K562 (cell line): ENCODE results near the gene GPR68.

Experiments used
- ARID2 ChIP-seq: fragments of 450-650 bp; IDR thresholded peaks from 2 replicates; pipeline ENCODE4 v1.6.1; 2017; ENCODE audit warnings: antibody characterized with exemption, mild to moderate bottlenecking
- EZH2 ChIP-seq: IDR thresholded peaks from 2 replicates; pipeline ENCODE4 v1.6.1; 2012; ENCODE audit warnings: low read depth, mild to moderate bottlenecking, inconsistent platforms, low read length, borderline replicate concordance
- KLF16 ChIP-seq: IDR thresholded peaks from 2 replicates; pipeline ENCODE4 v1.6.1; 2016; ENCODE audit warnings: antibody characterized with exemption
- MAFK ChIP-seq: IDR thresholded peaks from 2 replicates; pipeline ENCODE4 v1.6.1; 2011; ENCODE audit warnings: low read length, improper control_type of control experiment
- SMC3 ChIP-seq: conservative IDR thresholded peaks from 2 replicates; pipeline ENCODE4 v1.6.1; 2011; ENCODE audit warnings: low read depth, low read length, improper control_type of control experiment; ENCODE audit not compliant: insufficient read depth
- SPI1 ChIP-seq: IDR thresholded peaks from 2 replicates; pipeline ENCODE4 v1.6.1; 2011; ENCODE audit warnings: low read depth, low read length, control low read depth, borderline replicate concordance
- TAF7 ChIP-seq: fragments of 450-650 bp; IDR thresholded peaks from 2 replicates; pipeline ENCODE4 v1.6.1; 2016; ENCODE audit warnings: missing genetic modification characterization, missing compliant biosample characterization
- ZFP36 ChIP-seq: fragments of 150-350 bp; IDR thresholded peaks from 2 replicates; pipeline ENCODE4 v1.6.1; 2018; ENCODE audit warnings: low read length, low read depth; ENCODE audit not compliant: partially characterized antibody
- ZNF134 ChIP-seq: fragments of 250-450 bp; sonication (Bioruptor Pico); conservative IDR thresholded peaks from 2 replicates; pipeline ENCODE4 v1.4.0; 2020
- TF ChIP-seq, protein P1 (sequence below), 3 experiments: IDR thresholded peaks in 2 of 3; conservative IDR thresholded peaks in 1 of 3; 2 replicates each; pipeline ENCODE4 v1.5.1; 2011 to 2012; ENCODE audit warnings: low read length in 3 of 3, mild to moderate bottlenecking in 3 of 3, control low read depth in 2 of 3, improper control_type of control experiment in 1 of 3, inconsistent platforms in 1 of 3, low read depth in 1 of 3, mixed read lengths in 1 of 3, moderate library complexity in 1 of 3; ENCODE audit not compliant: insufficient read depth in 2 of 3

- TF ChIP-seq MAFK (no peak), SPI1 (no peak), TAF7 (tag) (no peak), KLF16 (no peak), ARID2 (no peak), ZNF134 (no peak), EZH2 (no peak), ZFP36 (no peak), SMC3 (no peak)
- TF ChIP-seq, protein P1, sequence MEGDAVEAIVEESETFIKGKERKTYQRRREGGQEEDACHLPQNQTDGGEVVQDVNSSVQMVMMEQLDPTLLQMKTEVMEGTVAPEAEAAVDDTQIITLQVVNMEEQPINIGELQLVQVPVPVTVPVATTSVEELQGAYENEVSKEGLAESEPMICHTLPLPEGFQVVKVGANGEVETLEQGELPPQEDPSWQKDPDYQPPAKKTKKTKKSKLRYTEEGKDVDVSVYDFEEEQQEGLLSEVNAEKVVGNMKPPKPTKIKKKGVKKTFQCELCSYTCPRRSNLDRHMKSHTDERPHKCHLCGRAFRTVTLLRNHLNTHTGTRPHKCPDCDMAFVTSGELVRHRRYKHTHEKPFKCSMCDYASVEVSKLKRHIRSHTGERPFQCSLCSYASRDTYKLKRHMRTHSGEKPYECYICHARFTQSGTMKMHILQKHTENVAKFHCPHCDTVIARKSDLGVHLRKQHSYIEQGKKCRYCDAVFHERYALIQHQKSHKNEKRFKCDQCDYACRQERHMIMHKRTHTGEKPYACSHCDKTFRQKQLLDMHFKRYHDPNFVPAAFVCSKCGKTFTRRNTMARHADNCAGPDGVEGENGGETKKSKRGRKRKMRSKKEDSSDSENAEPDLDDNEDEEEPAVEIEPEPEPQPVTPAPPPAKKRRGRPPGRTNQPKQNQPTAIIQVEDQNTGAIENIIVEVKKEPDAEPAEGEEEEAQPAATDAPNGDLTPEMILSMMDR (IDR thresholded peaks at IDR 0.05 in 2 of 3, conservative IDR thresholded peaks at IDR 0.05 in 1 of 3; ENCODE audit: insufficient read depth in 2 of 3, low read depth in 1 of 3, low read length in 3 of 3): no peak
These were observed 12.5 kb downstream of the GPR68 start for GRCh38 chr14:91232052-91232451.
